MM.1S (cell line): ENCODE results near the gene GCA.

Experiments
- DNase-seq: peaks from one replicate; pipeline ENCODE4 v3.0.0-alpha.2; 2015
- H2AFZ ChIP-seq: fragments of 300-600 bp; sonication (generic); 2 replicates; pipeline ENCODE4 v1.6.0; 2016; ENCODE audit warnings: antibody characterized with exemption, low read length
- H3F3A ChIP-seq: fragments of 300-600 bp; sonication (generic); 2 replicates; pipeline ENCODE4 v1.6.1; 2016; ENCODE audit warnings: mild to moderate bottlenecking, antibody characterized with exemption, low read length, moderate library complexity, mixed read lengths; ENCODE audit not compliant: insufficient read depth
- H3K27ac ChIP-seq: fragments of 300-600 bp; sonication (generic); 2 replicates; pipeline ENCODE4 v1.5.1; 2016; ENCODE audit warnings: mild to moderate bottlenecking, low read length
- H3K27me3 ChIP-seq: fragments of 300-600 bp; sonication (generic); replicated peaks from 2 replicates; pipeline ENCODE4 v1.6.0; 2016; ENCODE audit warnings: low read length; ENCODE audit not compliant: insufficient read depth
- H3K36me3 ChIP-seq: fragments of 300-600 bp; sonication (generic); replicated peaks from 2 replicates; pipeline ENCODE4 v1.6.1; 2016; ENCODE audit warnings: mild to moderate bottlenecking, low read length, mixed read lengths; ENCODE audit not compliant: insufficient read depth
- H3K4me1 ChIP-seq: fragments of 300-600 bp; sonication (generic); 2 replicates; pipeline ENCODE4 v1.6.1; 2016; ENCODE audit warnings: low read length, mixed read lengths
- H3K4me2 ChIP-seq: fragments of 300-600 bp; sonication (generic); 2 replicates; pipeline ENCODE4 v1.6.0; 2016; ENCODE audit warnings: low read depth, low read length
- H3K4me3 ChIP-seq: fragments of 300-600 bp; sonication (generic); 2 replicates; pipeline ENCODE4 v1.5.1; 2016; ENCODE audit warnings: low read length, mixed read lengths
- H3K79me2 ChIP-seq: fragments of 300-600 bp; sonication (generic); 2 replicates; pipeline ENCODE4 v1.6.1; 2016; ENCODE audit warnings: mixed run types, low read length, mixed read lengths
- H3K9ac ChIP-seq: fragments of 300-600 bp; sonication (generic); 2 replicates; pipeline ENCODE4 v1.6.1; 2016; ENCODE audit warnings: low read length, mixed read lengths
- H3K9me2 ChIP-seq: fragments of 300-600 bp; sonication (generic); replicated peaks from 2 replicates; pipeline ENCODE4 v1.6.1; 2016; ENCODE audit warnings: mild to moderate bottlenecking, low read length, mixed read lengths; ENCODE audit not compliant: insufficient read depth
- H3K9me3 ChIP-seq: fragments of 300-600 bp; sonication (generic); replicated peaks from 2 replicates; pipeline ENCODE4 v1.6.1; 2016; ENCODE audit warnings: mild to moderate bottlenecking, low read length, mixed read lengths; ENCODE audit not compliant: insufficient read depth
- H4K20me1 ChIP-seq: fragments of 300-600 bp; sonication (generic); 2 replicates; pipeline ENCODE4 v1.6.1; 2016; ENCODE audit warnings: mild to moderate bottlenecking, low read length, moderate library complexity, mixed read lengths; ENCODE audit not compliant: insufficient read depth
- EZH2 ChIP-seq: fragments of 300-600 bp; sonication (generic); optimal IDR thresholded peaks from 2 replicates; pipeline ENCODE3; 2017; ENCODE audit warnings: low read depth, mild to moderate bottlenecking, antibody characterized with exemption, low read length, mixed read lengths
- EZH2phosphoT487 ChIP-seq: fragments of 300-600 bp; sonication (generic); IDR thresholded peaks from 2 replicates; pipeline ENCODE4 v1.6.1; 2018; ENCODE audit warnings: antibody characterized with exemption, low read length
- TF ChIP-seq, protein P1 (sequence below): fragments of 300-600 bp; sonication (generic); IDR thresholded peaks from 2 replicates; pipeline ENCODE4 v1.5.1; 2016; ENCODE audit warnings: antibody characterized with exemption, low read length, mixed read lengths

The GCA gene

DNA sequence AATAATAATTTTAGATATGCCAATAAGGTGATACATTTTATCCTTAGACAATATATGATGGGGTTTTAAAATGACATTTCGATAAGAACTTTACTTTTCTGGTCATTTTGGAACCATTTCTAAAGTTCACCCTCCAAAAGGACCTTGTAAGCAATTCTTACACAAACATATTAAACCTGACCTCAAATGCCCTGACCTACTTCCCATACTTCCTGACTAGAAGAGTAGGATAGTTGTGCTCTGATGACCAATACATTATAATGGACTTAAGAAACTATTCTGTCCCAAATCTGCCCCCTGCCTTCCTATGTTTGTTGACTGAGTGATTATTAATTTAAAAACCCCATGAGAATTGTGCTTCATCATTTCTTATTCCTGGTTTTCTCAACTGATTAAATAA, 24.6 kb downstream of the GCA start:
- H3K27me3 ChIP-seq, result no peaks in the 10 kb centered on the region

DNA sequence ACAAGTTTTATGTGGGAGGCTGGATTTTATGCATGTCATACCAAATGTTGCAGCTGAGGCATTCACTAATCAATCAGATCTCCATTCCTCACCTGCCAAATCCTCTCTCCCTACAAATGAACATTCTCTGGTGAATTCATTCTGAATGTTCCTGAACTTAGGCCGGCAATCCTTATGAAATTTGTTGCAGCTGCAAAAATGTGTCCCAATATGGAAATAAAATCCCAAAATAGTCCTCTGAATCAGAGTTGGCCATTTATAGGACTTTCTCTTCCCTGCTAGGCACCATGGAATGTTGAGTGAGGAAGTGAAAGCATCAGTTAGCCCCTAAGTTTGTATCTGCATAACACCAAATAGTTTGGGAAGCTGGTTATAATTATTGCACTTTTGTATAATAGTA, 25.6 kb downstream of the GCA start:
- Histone ChIP-seq H3K4me1 (no peaks in the 10 kb centered on the region), H3K4me2 (no peak overlapping the region), H3K27ac (no peak overlapping the region), H3K27me3 (no peaks in the 10 kb centered on the region), H3K9me3 (no peaks in the 10 kb centered on the region), H3K36me3 (no peaks in the 10 kb centered on the region), H3K9me2 (no peaks in the 10 kb centered on the region), H4K20me1 (no peaks in the 10 kb centered on the region), H3F3A (no peaks in the 10 kb centered on the region), H3K79me2 (no peaks in the 10 kb centered on the region), H3K9ac (no peak overlapping the region), H2AFZ (no peak overlapping the region), H3K4me3 (no peak overlapping the region)
- no peak for DNase-seq
- TF ChIP-seq EZH2phosphoT487, result no peak
- TF ChIP-seq, protein P1, sequence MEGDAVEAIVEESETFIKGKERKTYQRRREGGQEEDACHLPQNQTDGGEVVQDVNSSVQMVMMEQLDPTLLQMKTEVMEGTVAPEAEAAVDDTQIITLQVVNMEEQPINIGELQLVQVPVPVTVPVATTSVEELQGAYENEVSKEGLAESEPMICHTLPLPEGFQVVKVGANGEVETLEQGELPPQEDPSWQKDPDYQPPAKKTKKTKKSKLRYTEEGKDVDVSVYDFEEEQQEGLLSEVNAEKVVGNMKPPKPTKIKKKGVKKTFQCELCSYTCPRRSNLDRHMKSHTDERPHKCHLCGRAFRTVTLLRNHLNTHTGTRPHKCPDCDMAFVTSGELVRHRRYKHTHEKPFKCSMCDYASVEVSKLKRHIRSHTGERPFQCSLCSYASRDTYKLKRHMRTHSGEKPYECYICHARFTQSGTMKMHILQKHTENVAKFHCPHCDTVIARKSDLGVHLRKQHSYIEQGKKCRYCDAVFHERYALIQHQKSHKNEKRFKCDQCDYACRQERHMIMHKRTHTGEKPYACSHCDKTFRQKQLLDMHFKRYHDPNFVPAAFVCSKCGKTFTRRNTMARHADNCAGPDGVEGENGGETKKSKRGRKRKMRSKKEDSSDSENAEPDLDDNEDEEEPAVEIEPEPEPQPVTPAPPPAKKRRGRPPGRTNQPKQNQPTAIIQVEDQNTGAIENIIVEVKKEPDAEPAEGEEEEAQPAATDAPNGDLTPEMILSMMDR, result no peak
- no peak for TF ChIP-seq EZH2

More for the DNA sequence above, 24.6 kb downstream of the GCA start:
- no peaks in the 10 kb centered on the region for H3K4me1 ChIP-seq
- H3K79me2 ChIP-seq, result no peaks in the 10 kb centered on the region
- no peak overlapping the region for H2AFZ ChIP-seq
- DNase-seq, result no peak
- H3K9ac ChIP-seq, result no peak overlapping the region
- no peaks in the 10 kb centered on the region for H3K36me3 ChIP-seq
- no peaks in the 10 kb centered on the region for H3F3A ChIP-seq
- H4K20me1 ChIP-seq, result no peaks in the 10 kb centered on the region
- H3K27ac ChIP-seq, result no peak overlapping the region
- TF ChIP-seq, protein P1, result no peak
- no peak for TF ChIP-seq EZH2
- TF ChIP-seq EZH2phosphoT487, result no peak
- no peak overlapping the region for H3K4me3 ChIP-seq
- H3K9me3 ChIP-seq, result no peaks in the 10 kb centered on the region
- H3K4me2 ChIP-seq, result no peak overlapping the region
- H3K9me2 ChIP-seq, result no peaks in the 10 kb centered on the region

DNA sequence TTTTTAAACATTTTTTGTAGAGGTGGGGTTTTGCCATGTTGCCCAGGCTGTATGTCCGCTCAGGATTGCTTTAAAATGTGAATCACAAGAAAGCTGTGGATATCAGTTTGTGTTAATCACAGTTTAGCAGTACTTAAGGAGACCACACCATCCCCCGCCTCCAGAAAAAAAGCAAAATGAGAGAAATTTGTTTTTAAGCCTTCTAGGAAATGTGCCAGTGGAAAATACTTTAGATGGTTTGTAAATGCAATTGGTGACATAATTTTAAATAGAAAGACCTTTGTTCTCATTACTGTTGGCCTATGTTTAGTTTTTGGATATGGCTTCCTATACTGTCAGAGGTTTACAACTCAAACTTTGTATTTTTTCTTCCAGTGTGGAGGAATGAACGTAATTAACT, 27.0 kb downstream of the GCA start:
- Histone ChIP-seq H3K9ac (no peak overlapping the region), H3K79me2 (no peaks in the 10 kb centered on the region), H4K20me1 (no peaks in the 10 kb centered on the region), H3K36me3 (no peaks in the 10 kb centered on the region), H3K27me3 (no peaks in the 10 kb centered on the region), H3K4me2 (no peak overlapping the region), H2AFZ (no peak overlapping the region), H3K9me3 (no peaks in the 10 kb centered on the region), H3K4me1 (no peaks in the 10 kb centered on the region), H3F3A (no peaks in the 10 kb centered on the region), H3K27ac (no peak overlapping the region), H3K9me2 (no peaks in the 10 kb centered on the region), H3K4me3 (no peak overlapping the region)
- no peak for DNase-seq
- TF ChIP-seq, protein P1, result no peak
- TF ChIP-seq EZH2, result no peak
- no peak for TF ChIP-seq EZH2phosphoT487

DNA sequence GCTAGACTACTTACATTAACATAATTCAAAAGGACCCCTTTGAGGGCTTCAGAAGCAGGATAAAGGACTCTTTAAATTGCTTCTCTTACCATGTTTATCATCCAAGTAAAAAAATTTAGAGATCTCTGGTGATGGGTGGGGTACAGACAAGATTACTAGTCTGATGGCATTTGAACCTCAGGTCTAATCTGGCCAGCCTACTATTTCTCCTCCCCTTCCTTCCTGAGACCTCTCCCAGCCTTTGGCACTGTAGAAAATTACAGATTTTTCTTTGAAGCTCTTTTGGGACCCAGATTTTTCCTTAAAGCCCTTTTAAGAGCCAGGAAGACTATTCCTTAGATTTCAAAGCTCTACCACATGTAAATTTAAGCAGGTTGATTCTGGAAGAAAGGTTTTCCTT, 28.9 kb downstream of the GCA start:
- no peaks in the 10 kb centered on the region for H3K9me3 ChIP-seq
- H3K4me2 ChIP-seq, result no peak overlapping the region
- H3K4me1 ChIP-seq, result no peaks in the 10 kb centered on the region
- H3K9me2 ChIP-seq, result no peaks in the 10 kb centered on the region
- H3F3A ChIP-seq, result no peaks in the 10 kb centered on the region
- H3K79me2 ChIP-seq, result no peaks in the 10 kb centered on the region
- H3K36me3 ChIP-seq, result no peaks in the 10 kb centered on the region
- no peak for DNase-seq
- no peaks in the 10 kb centered on the region for H4K20me1 ChIP-seq
- no peak overlapping the region for H3K27ac ChIP-seq
- no peaks in the 10 kb centered on the region for H3K27me3 ChIP-seq
- TF ChIP-seq, protein P1, result no peak
- TF ChIP-seq EZH2phosphoT487 (no peak), EZH2 (no peak)
- H2AFZ ChIP-seq, result no peak overlapping the region
- H3K9ac ChIP-seq, result no peak overlapping the region
- H3K4me3 ChIP-seq, result no peak overlapping the region
